Activated gamma-delta T cell treated with anti-CD3 and anti-CD28 coated beads, Interleukin-2, amount 50 U/mL, for 16 hours (primary cell): ENCODE results near the gene EPM2AIP1.
A peak's percentile ranks its signal among the peaks of the same experiment; 100 is the strongest.
"Not testable (repeated sequence)": the region's sequence is repeated elsewhere in the genome, so short reads cannot be mapped to it uniquely, and the experiment has no call there.

ENCODE experiments used
- DNase-seq: peaks from one replicate; pipeline ENCODE4 v3.0.0-alpha.2; 2020; ENCODE audit warnings: low read depth

Gene EPM2AIP1

GRCh38 chr3:36954452-36955134 lies 38.3 kb downstream of the EPM2AIP1 start:
- DNase-seq = no peak

GRCh38 chr3:36947814-36948213 lies 45.1 kb downstream of the EPM2AIP1 start:
- DNase-seq = not testable (repeated sequence)

GRCh38 chr3:36945333-36945980 lies 47.5 kb downstream of the EPM2AIP1 start:
- DNase-seq = no peak

GRCh38 chr3:36944641-36945270 lies 48.2 kb downstream of the EPM2AIP1 start, which contains the start of gene TRANK1:
Gene TRANK1 (minus strand): TSS chr3:36945054. CDS start chr3:36944809, 245 bp downstream.
- DNase-seq = peak; percentile 75

GRCh38 chr3:36944012-36944640 lies 48.8 kb downstream of the EPM2AIP1 start:
- DNase-seq = no peak

- no peak for DNase-seq
Measured at GRCh38 chr3:36943601-36944000, 49.3 kb downstream of the EPM2AIP1 start.

GRCh38 chr3:36942638-36943248 lies 50.2 kb downstream of the EPM2AIP1 start:
- no peak for DNase-seq

- no peak for DNase-seq
Measured at GRCh38 chr3:36941658-36942057, 51.3 kb downstream of the EPM2AIP1 start.

- DNase-seq = no peak
Measured at GRCh38 chr3:36941162-36941561, 51.8 kb downstream of the EPM2AIP1 start.

- no peak for DNase-seq
Measured at GRCh38 chr3:36937492-36937891, 55.4 kb downstream of the EPM2AIP1 start.
